ENCODE measurements around the gene DCAF17. TPM values are rescaled to one million over a fixed set of nuclear protein-coding genes. Genes with fewer than 3 reads are reported as not detected.

Gene DCAF17
- polyA plus RNA-seq, 1 donor from 2014 or later: 20.3 TPM

DNA sequence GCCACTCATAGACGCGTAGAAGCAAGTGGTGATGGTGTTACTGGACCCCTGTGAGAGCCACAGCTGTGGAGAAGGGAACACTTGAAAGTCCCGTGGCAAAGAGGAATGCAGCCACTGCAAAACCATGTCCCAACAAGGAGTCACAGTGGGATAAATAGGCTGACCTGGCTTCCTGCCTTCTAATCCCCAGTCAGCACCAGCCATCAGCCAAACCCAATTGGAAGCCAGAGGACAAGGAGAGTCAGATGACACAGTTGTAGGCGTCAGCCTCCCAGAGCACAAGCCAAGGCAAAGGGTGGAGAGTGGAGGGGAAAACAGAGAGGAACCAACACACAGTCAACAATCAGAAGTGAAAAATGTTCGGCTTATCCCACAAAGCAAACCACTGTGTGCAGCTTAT, 82.8 kb downstream of the DCAF17 start:
- Histone ChIP-seq H3K9me3 (ENCODE audit: low read length) (no peaks in the 10 kb centered on the region), H3K9me2 (ENCODE audit: insufficient read depth, low read length) (no peaks in the 10 kb centered on the region), H3K27ac (ENCODE audit: low read length) (no peak overlapping the region), H3K79me2 (replicated peaks; ENCODE audit: insufficient read depth, low read length) (no peaks in the 10 kb centered on the region), H3K36me3 (ENCODE audit: insufficient read depth, low read length) (no peaks in the 10 kb centered on the region), H3K4me2 (ENCODE audit: low read length) (no peak overlapping the region), H3K4me3 (ENCODE audit: low read length) (no peak overlapping the region), H4K20me1 (ENCODE audit: insufficient read depth) (no peaks in the 10 kb centered on the region), H2AFZ (ENCODE audit: low read depth, low read length) (no peak overlapping the region), H3K27me3 (ENCODE audit: insufficient read depth, low read depth, low read length) (peaks cover 9% of the 10 kb centered on the region), H3K9ac (ENCODE audit: low read length) (no peak overlapping the region), H3F3A (ENCODE audit: insufficient read depth, low read length, poor library complexity, severe bottlenecking) (no peaks in the 10 kb centered on the region)
- TF ChIP-seq, protein P1, sequence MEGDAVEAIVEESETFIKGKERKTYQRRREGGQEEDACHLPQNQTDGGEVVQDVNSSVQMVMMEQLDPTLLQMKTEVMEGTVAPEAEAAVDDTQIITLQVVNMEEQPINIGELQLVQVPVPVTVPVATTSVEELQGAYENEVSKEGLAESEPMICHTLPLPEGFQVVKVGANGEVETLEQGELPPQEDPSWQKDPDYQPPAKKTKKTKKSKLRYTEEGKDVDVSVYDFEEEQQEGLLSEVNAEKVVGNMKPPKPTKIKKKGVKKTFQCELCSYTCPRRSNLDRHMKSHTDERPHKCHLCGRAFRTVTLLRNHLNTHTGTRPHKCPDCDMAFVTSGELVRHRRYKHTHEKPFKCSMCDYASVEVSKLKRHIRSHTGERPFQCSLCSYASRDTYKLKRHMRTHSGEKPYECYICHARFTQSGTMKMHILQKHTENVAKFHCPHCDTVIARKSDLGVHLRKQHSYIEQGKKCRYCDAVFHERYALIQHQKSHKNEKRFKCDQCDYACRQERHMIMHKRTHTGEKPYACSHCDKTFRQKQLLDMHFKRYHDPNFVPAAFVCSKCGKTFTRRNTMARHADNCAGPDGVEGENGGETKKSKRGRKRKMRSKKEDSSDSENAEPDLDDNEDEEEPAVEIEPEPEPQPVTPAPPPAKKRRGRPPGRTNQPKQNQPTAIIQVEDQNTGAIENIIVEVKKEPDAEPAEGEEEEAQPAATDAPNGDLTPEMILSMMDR (IDR thresholded peaks at IDR 0.05; ENCODE audit: poor library complexity, severe bottlenecking): no peak
- no peak for TF ChIP-seq RAD21 (conservative IDR thresholded peaks at IDR 0.05)
- TF ChIP-seq, protein P2, sequence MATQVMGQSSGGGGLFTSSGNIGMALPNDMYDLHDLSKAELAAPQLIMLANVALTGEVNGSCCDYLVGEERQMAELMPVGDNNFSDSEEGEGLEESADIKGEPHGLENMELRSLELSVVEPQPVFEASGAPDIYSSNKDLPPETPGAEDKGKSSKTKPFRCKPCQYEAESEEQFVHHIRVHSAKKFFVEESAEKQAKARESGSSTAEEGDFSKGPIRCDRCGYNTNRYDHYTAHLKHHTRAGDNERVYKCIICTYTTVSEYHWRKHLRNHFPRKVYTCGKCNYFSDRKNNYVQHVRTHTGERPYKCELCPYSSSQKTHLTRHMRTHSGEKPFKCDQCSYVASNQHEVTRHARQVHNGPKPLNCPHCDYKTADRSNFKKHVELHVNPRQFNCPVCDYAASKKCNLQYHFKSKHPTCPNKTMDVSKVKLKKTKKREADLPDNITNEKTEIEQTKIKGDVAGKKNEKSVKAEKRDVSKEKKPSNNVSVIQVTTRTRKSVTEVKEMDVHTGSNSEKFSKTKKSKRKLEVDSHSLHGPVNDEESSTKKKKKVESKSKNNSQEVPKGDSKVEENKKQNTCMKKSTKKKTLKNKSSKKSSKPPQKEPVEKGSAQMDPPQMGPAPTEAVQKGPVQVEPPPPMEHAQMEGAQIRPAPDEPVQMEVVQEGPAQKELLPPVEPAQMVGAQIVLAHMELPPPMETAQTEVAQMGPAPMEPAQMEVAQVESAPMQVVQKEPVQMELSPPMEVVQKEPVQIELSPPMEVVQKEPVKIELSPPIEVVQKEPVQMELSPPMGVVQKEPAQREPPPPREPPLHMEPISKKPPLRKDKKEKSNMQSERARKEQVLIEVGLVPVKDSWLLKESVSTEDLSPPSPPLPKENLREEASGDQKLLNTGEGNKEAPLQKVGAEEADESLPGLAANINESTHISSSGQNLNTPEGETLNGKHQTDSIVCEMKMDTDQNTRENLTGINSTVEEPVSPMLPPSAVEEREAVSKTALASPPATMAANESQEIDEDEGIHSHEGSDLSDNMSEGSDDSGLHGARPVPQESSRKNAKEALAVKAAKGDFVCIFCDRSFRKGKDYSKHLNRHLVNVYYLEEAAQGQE (IDR thresholded peaks at IDR 0.05; ENCODE audit: borderline replicate concordance): no peak
- TF ChIP-seq SMC3 (conservative IDR thresholded peaks at IDR 0.05; ENCODE audit: poor library complexity): no peak
- no peak for TF ChIP-seq TAF1 (IDR thresholded peaks at IDR 0.05; ENCODE audit: low read depth)
- TF ChIP-seq EP300 (conservative IDR thresholded peaks at IDR 0.05; ENCODE audit: poor library complexity, severe bottlenecking): no peak
- TF ChIP-seq POLR2AphosphoS5 (IDR thresholded peaks at IDR 0.05): no peak
- no peak for TF ChIP-seq MXI1 (conservative IDR thresholded peaks at IDR 0.05; ENCODE audit: poor library complexity, severe bottlenecking)
- TF ChIP-seq EZH2 (IDR thresholded peaks at IDR 0.05; ENCODE audit: borderline replicate concordance, insufficient read depth, low read length, poor library complexity, severe bottlenecking): no peak

DNA sequence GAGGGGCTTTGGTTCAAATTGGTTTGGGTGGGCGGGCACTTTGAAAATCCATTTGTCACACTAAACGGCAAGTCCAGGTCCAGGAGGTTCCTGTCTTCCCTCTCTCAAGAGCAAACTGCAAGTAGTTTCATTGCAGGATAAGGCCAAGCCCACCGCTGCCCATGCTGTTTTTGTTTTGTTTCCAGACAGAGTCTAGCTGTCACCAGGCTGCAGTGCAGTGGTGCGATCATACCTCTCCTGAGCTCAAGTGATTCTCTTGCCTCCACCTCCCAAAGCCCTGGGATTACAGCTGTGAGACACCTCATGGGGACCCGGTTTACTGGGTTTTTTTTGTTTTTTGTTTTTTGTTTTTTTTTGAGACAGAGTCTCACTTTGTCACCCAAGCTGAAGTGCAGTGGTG, 86.4 kb downstream of the DCAF17 start:
- no peaks in the 10 kb centered on the region for H3F3A ChIP-seq (ENCODE audit: insufficient read depth, low read length, poor library complexity, severe bottlenecking)
- H3K36me3 ChIP-seq (ENCODE audit: insufficient read depth, low read length): no peaks in the 10 kb centered on the region
- no peak overlapping the region for H3K9ac ChIP-seq (ENCODE audit: low read length)
- H3K27ac ChIP-seq (ENCODE audit: low read length): no peak overlapping the region
- no peaks in the 10 kb centered on the region for H3K9me2 ChIP-seq (ENCODE audit: insufficient read depth, low read length)
- H3K4me2 ChIP-seq (ENCODE audit: low read length): no peak overlapping the region
- H2AFZ ChIP-seq (ENCODE audit: low read depth, low read length): no peak overlapping the region
- peaks cover 38% of the 10 kb centered on the region for H3K27me3 ChIP-seq (ENCODE audit: insufficient read depth, low read depth, low read length)
- no peaks in the 10 kb centered on the region for H4K20me1 ChIP-seq (ENCODE audit: insufficient read depth)
- no peak for TF ChIP-seq EZH2 (IDR thresholded peaks at IDR 0.05; ENCODE audit: borderline replicate concordance, insufficient read depth, low read length, poor library complexity, severe bottlenecking)
- TF ChIP-seq MXI1 (conservative IDR thresholded peaks at IDR 0.05; ENCODE audit: poor library complexity, severe bottlenecking): no peak
- TF ChIP-seq, protein P2 (IDR thresholded peaks at IDR 0.05; ENCODE audit: borderline replicate concordance): no peak
- TF ChIP-seq TAF1 (IDR thresholded peaks at IDR 0.05; ENCODE audit: low read depth): no peak
- no peak for TF ChIP-seq EP300 (conservative IDR thresholded peaks at IDR 0.05; ENCODE audit: poor library complexity, severe bottlenecking)
- H3K9me3 ChIP-seq (ENCODE audit: low read length): no peaks in the 10 kb centered on the region
- no peak overlapping the region for H3K4me3 ChIP-seq (ENCODE audit: low read length)
- no peaks in the 10 kb centered on the region for H3K79me2 ChIP-seq (replicated peaks; ENCODE audit: insufficient read depth, low read length)
